SIG-M5 treated with dmso at 0.1 percent for 504 hours (cell line): ENCODE data around the gene CFAP126.
"Not testable (repeated sequence)": the region's sequence is repeated elsewhere in the genome, so short reads cannot be mapped to it uniquely, and the experiment has no call there.

Source experiments
- DNase-seq: peaks from one replicate; lab custom pipeline; 2025; ENCODE audit not compliant: unreplicated experiment; lab: John Stamatoyannopoulos, UW

The CFAP126 gene

DNA sequence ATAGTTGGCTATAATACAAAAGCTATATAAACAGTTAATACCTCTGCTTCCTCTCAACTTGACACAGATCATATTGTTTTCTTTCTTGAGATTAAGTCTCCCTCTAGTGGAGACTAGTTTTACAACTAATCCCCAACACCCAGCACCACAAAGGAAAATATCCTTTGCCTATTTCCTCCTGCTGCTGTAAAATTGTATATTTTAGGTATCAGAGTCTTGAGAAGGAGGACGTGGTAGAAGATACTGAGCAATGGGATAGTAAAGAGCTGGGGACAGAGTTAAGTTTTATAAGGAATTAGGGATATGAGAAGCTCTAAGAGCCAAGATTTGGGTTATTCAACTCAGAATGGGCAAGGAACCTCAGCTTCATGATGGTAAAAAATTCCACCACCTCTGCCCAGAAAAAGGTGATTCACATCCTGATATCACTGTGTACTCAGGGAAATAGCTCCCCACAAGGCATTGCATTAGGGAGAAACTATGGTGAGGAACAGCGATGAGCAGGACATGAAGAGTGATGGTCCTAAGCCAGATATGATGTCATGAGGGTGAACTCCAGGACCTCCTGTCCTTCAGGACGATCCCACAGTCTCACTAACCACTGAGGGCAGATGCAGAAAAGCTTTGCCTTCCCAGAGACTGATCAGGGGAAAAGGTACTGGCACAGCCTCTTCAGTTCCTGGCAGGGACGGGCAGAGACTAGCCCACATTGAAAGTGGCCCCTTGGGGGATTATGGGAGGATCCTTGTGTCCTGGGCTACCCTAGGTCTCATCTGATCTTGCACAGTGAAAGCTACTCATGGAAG is 14.7 kb upstream of the CFAP126 start:
- DNase-seq = peak; percentile 87

DNA sequence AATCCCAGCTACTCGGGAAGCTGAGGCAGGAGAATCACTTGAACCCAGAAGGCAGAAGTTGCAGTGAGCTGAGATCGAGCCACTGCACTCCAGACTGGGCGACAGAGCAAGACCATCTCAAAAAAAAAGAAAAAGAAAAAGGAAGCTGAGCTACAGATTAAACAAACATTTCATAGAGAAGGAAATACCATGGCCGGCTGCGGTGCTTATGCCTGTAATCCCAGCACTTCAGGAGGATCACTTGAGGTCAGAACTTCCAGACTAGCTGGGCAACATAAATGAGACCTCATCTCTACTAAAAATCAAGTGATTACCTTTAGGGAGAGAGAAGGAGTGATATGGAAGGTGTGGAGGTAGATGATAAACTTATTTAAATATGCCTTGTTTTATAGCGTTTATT is 14.0 kb upstream of the CFAP126 start:
- no peak for DNase-seq

GRCh38 chr1:161379071-161379470 is 11.4 kb upstream of the CFAP126 start:
- no peak for DNase-seq

DNA sequence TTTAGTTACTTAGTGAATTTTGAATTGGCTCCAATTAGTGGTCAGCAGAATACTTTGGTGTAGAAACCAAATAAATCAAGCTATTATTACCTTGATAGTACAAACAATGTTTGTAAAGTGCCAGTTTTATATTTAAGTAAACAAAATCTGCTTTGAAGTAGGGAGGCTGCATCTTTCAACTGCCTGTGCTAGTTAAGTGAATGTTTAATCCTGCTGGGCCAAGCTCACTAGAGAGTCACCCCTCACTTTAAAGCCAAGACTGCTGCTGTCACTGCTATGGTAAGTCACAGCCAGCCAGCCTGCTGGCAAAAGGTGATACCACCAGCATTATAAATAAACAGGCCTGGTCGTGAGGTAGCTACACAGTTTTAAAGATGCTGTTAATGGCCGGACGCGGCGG is 10.3 kb upstream of the CFAP126 start:
- DNase-seq = no peak

- peak; percentile 49 for DNase-seq
Observed at GRCh38 chr1:161374373-161374772, 6.7 kb upstream of the CFAP126 start.

DNA sequence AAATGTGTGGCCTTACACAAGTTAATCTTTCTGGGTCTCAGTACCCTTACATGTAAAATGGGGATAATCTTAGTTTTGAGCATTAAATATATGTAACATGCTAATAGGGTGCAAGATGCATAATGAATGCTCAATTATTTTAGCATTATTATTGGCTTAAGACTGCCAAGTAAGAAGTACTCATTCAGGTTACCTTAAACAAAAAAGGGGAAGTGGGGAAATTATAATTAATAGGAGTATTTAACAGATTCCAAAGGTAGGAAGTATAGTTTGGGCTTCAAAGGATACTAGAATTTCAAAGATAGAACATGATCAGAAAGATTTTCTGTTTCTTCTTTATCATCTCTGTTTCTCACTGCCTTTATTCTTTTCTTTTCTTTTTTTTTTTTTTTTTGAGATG is 5.8 kb upstream of the CFAP126 start:
- DNase-seq = no peak

DNA sequence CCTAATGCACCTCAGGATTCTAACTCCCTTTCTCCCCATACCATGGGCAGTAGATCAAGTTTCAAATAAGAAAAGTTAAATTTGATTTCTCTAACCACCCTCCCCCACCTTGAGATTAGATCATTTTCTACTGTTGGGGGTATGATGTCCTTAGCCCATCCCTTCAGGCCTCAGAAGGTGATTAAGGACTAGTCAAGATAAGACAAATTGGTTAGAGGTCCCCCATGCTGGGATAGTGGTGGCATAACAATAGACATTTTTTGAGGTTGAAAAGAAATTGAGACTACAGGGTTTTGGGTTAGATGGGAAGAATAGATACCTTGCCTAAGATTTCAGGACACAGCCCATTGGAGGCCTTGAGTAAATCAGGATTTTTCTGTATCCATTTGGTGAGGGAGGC is 2.5 kb downstream of the CFAP126 start:
- DNase-seq = no peak

DNA sequence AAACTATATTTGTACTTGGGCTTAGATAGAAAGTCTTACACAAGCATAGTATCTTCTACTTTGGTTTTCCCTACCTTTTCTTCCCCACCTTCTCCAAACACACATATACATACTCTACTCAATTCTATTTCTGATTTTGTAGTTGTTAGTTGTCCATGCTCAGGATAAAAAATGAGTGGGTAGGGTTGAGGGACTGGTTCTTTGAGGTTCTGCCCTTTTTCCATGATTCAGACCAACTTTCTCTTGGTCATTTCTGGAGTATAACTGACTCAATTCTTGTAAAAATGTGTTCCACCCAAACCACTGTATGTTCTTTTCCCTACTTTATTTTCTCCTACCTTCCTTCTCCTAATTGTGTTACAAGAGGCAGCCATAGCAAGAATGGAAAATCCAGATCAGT is 3.3 kb downstream of the CFAP126 start:
- DNase-seq = no peak

GRCh38 chr1:161359291-161359690 is 8.4 kb downstream of the CFAP126 start:
- peak; percentile 33 for DNase-seq

GRCh38 chr1:161357073-161357472 is 10.6 kb downstream of the CFAP126 start:
- no peak for DNase-seq

DNA sequence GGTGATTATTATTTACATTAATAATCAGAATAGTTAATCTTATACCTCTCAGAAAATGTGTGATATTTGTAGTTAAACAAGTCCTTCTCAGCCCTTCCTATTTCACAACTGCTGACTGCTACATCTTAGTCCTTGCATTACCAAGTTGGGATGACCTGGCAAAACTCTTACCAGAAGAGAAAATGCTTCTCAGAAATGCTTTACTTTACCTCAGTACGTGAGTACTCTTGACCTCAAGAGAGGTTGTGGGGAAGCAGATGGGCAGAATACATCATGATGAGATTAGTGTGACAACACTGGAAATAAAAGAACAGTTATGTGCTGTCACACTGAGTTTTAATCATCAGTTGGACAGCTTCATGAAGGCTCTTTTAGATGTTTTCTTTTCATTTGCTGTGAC is 16.2 kb downstream of the CFAP126 start:
- DNase-seq = no peak

- peak; percentile 14 for DNase-seq
Observed at GRCh38 chr1:161350671-161351070, 17.0 kb downstream of the CFAP126 start.

DNA sequence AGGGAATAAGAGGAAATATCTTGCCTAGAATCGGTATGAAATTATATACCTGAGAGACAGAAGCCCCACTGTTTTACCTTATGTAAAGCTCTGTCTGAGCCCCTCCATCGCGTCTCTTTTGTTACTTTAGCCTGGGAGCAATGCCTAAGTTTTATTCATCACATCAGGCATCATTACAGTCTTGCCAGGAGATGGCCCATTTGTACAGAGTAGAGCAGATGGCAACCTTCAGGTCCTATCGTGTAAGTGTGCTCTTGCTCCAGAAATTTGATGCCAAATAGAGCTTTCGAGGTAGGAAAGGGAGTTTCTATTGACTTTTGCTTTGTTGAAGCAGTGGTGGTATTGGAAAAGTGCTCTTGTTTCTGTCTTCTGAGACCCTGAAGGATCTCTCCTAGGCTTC is 24.9 kb downstream of the CFAP126 start:
- DNase-seq = no peak

DNA sequence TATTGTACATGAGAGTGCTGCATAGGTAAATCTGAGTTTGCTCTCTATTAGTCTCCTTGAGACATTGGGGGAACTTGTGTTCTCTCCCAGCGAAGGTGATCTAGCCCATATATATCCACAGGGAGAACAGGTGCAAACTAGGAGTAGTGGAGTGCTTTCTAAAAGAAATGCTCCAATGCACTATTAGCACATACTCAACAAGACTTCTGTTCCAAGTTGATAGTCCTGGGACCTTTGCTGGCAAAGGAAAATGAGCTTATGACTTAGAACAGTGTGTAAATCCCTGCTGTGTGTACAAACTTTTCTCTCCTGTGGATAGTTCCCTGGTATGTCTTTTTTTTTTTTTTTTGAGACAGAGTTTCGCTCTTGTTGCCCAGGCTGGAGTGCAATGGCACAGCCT is 25.5 kb downstream of the CFAP126 start:
- DNase-seq = no peak

DNA sequence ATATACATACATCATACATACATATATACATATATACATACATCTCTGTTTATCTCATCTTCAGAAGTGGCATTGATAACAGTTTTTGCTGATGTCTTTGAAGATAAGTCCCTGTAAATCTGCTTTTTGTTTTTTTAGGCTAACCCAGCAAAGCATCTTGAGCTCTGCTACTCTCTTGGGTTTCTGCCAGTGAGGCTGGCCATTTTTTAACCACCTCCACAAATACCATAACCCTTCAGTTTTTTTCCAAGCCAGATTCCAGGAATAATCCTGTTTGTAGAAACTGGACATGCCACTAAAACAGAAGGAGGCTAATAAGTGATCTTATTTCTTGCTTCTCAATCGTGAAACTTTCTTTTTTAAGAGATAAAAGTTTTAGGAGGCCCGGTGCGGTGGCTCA is 31.9 kb downstream of the CFAP126 start:
- no peak for DNase-seq

- DNase-seq = no peak
Observed at GRCh38 chr1:161333166-161333565, 34.5 kb downstream of the CFAP126 start.

- DNase-seq = no peak
Observed at GRCh38 chr1:161330346-161330745, 37.3 kb downstream of the CFAP126 start.

DNA sequence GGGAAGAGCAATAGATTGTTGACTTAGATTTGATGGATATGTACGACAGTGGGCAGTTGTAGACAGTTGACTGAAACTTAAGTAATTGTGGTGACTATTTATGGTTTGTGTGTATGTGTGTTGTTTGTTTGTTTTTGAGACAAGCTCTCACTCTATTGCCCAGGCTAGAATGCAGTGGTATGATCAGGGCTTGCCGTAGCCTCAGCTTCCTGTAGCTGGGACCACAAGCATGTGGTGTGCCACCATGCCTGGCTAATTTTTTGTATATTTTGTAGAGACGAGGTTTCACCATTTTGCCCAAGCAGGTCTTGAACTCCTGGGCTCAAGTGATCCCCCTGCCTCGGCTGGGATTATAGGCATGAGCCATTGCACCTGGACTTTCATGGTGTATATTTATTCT is 43.7 kb downstream of the CFAP126 start:
- no peak for DNase-seq

GRCh38 chr1:161315841-161316674 is 51.6 kb downstream of the CFAP126 start:
- not testable (repeated sequence) for DNase-seq
